Panc1 (cell line): Measurements from ENCODE around the gene AP3D1. TPM values are rescaled to one million over a fixed set of nuclear protein-coding genes. Genes with fewer than 3 reads are reported as not detected.

ENCODE experiments used
- ATAC-seq: fragments of 200-7000 bp; cut with Tn5 transposase; 2 replicates; pipeline ENCODE4 v1.9.1; 2020; ENCODE audit warnings: mild to moderate bottlenecking, moderate library complexity
- BruUV-seq: library from RNA; stranded (reverse); fragments of 400-500 nt; replicated peaks from 2 replicates; lab custom pipeline; 2021; lab: Mats Ljungman, UMichigan
- CTCF ChIA-PET: fragments of 300-600 bp; sonication (Branson Sonifier 250); formaldehyde crosslinking; loops from one replicate; lab custom pipeline; 2022; ENCODE audit warnings: antibody characterized with exemption; lab: Charles Lee
- POLR2A ChIA-PET: fragments of 300-600 bp; sonication (Branson Sonifier 250); formaldehyde crosslinking; loops from one replicate; lab custom pipeline; 2022; ENCODE audit warnings: antibody characterized with exemption; lab: Charles Lee
- DNase-seq: peaks from one replicate; pipeline ENCODE4 v3.0.0-alpha.2; 2010; ENCODE audit warnings: low read depth, low spot score
- H3K27ac ChIP-seq: 2 replicates; pipeline ENCODE4 v1.5.1; 2011; ENCODE audit warnings: mild to moderate bottlenecking, low read length, inconsistent platforms
- H3K27me3 ChIP-seq: fragments of 200-500 bp; sonication (Bioruptor generic); 2 replicates; pipeline ENCODE4 v1.6.0; 2014; ENCODE audit warnings: low read length, inconsistent platforms; ENCODE audit not compliant: control insufficient read depth, insufficient read depth
- H3K36me3 ChIP-seq: fragments of 200-500 bp; sonication (Bioruptor generic); 2 replicates; pipeline ENCODE4 v1.5.1; 2014; ENCODE audit warnings: inconsistent platforms, mild to moderate bottlenecking, low read length, moderate library complexity; ENCODE audit not compliant: control insufficient read depth, insufficient read depth
- H3K4me1 ChIP-seq: 2 replicates; pipeline ENCODE4 v1.5.1; 2011; ENCODE audit warnings: inconsistent platforms, mild to moderate bottlenecking, low read length, moderate library complexity; ENCODE audit not compliant: control insufficient read depth, insufficient read depth
- H3K4me3 ChIP-seq, 2 experiments: 2 replicates each; pipeline ENCODE4 v1.5.1; 2011 to 2012; ENCODE audit warnings: low read depth in 2 of 2, low read length in 2 of 2, mild to moderate bottlenecking in 2 of 2, inconsistent platforms in 1 of 2, moderate library complexity in 1 of 2
- H3K9me3 ChIP-seq: fragments of 200-500 bp; sonication (Bioruptor generic); 2 replicates; pipeline ENCODE4 v1.5.1; 2014; ENCODE audit warnings: low read depth, mild to moderate bottlenecking, inconsistent platforms, low read length, moderate library complexity; ENCODE audit not compliant: control insufficient read depth, insufficient read depth
- POLR2AphosphoS5 ChIP-seq: IDR thresholded peaks from 2 replicates; pipeline ENCODE4 v1.6.1; 2012; ENCODE audit warnings: mild to moderate bottlenecking, low read depth, low read length, moderate library complexity
- SIN3A ChIP-seq: IDR thresholded peaks from 2 replicates; pipeline ENCODE4 v1.6.1; 2012; ENCODE audit warnings: low read depth, mild to moderate bottlenecking, low read length, moderate library complexity, borderline replicate concordance; ENCODE audit not compliant: insufficient read depth
- TCF7L2 ChIP-seq: IDR thresholded peaks from 2 replicates; pipeline ENCODE4 v1.6.1; 2011; ENCODE audit warnings: mild to moderate bottlenecking, low read depth, low read length, inconsistent platforms
- in situ Hi-C: cut with HindIII; loops from 2 replicates; pipeline ENCODE4 v1.10.0; 2016; ENCODE audit warnings: low sequenced_read_pairs, low pct_unique_long_range_greater_than_20kb
- intact Hi-C: fragments of 100-400 bp; cut with micrococcal nuclease; formaldehyde crosslinking; loops from one replicate; pipeline ENCODE4 v1.10.0; 2022; ENCODE audit not compliant: unreplicated experiment
- total RNA-seq: library from RNA; stranded (reverse); gene quantifications from one replicate; pipeline ENCODE4 v1.2.1, GENCODE V29; 2021; ENCODE audit not compliant: unreplicated experiment
- TF ChIP-seq, protein P1 (sequence below): fragments of 450-650 bp; IDR thresholded peaks from 2 replicates; pipeline ENCODE4 v1.5.1; 2017; ENCODE audit warnings: mild to moderate bottlenecking
- TF ChIP-seq, protein P2 (sequence below), 2 experiments: IDR thresholded peaks; 2 replicates each; pipeline ENCODE4 v1.6.1; 2011 to 2012; ENCODE audit warnings: low read depth in 2 of 2, control low read depth in 1 of 2, low read length in 1 of 2, mild to moderate bottlenecking in 1 of 2, moderate library complexity in 1 of 2; ENCODE audit not compliant: insufficient read depth in 1 of 2

The AP3D1 gene
- total RNA-seq, 1 experiment from 2014 or later: 167 TPM

DNA sequence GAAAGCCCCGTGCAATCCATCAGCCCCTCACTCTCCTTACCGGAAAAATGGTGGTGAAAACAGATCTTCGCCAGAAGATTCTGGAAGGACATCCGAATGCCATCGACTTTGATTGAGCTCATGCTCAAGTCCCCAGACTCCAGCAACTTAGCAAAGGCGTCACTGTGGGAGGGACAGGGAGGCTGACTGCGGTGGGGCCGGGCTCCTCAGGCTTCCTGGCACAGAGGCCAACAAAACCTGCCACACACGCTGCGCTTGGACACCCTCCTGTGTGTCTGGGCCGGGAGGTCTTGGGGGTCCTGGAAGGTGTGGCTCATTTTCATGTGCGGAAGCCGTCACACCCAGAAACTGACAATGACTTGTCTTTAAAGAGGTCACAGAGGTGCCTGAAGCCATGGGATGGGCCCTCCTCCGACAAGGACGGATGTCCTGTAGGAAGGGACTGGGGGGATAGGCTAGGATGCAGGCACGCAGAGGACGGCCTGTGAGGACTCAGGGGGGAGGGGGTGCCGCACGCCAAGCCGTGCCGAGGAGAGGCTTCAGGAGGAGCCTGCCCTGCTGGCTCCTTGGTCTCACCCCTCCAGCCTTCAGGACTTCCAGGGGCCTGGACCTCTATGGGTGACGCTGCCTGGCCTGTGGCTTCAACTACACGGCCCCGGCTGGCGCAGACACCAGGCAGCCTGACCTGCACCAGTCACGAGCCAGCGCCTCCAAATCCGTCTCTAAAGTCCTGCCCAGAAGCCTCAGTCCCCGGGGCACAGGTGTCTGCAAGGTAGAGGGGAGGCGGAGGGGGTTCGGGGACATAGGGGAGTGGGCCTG, 42.1 kb downstream of the AP3D1 start:
- H3K4me1 ChIP-seq: no peaks in the 10 kb centered on the region
- POLR2A ChIA-PET: no interaction called here

DNA sequence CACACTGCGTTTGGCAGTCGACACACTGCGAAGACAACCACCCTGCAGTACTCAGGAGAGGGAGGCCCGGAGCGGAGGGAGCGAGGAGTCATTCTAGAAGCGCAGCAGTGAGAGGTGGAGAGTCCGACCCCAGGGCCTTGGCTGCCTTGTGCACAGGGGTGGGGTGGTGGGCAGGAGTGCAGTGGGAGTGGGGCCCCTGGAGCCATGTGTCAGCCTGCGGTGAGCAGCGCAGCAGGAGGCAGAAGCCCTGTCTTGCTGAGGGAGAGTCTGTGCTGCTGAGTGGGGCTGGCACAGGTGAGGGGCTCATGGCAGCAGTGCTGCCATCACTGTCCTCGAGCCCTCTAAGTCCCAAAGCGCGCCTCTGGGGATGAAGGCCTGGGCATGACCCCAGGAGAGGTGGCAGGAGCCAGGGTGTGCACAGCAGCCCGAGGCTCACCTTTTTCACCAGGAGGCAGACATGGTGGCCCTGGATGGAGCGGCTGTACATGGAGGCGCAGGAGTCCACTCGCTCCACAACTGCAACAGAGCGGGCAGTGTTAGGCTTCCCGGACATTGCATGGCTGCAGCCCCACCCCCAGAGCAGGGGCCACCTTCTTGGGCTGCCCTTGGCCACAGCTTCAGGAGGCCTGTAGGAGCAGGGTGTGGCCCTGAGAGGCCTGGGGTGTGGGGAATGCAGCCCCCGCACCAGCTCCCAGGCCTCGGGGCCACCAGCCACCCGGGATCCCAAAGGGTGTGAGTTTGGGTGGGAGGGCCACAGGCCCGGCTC, 42.9 kb downstream of the AP3D1 start:
- TF ChIP-seq TCF7L2: no peak
- TF ChIP-seq, protein P1, sequence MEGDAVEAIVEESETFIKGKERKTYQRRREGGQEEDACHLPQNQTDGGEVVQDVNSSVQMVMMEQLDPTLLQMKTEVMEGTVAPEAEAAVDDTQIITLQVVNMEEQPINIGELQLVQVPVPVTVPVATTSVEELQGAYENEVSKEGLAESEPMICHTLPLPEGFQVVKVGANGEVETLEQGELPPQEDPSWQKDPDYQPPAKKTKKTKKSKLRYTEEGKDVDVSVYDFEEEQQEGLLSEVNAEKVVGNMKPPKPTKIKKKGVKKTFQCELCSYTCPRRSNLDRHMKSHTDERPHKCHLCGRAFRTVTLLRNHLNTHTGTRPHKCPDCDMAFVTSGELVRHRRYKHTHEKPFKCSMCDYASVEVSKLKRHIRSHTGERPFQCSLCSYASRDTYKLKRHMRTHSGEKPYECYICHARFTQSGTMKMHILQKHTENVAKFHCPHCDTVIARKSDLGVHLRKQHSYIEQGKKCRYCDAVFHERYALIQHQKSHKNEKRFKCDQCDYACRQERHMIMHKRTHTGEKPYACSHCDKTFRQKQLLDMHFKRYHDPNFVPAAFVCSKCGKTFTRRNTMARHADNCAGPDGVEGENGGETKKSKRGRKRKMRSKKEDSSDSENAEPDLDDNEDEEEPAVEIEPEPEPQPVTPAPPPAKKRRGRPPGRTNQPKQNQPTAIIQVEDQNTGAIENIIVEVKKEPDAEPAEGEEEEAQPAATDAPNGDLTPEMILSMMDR: no peak
- TF ChIP-seq POLR2AphosphoS5: no peak
- TF ChIP-seq, protein P2, sequence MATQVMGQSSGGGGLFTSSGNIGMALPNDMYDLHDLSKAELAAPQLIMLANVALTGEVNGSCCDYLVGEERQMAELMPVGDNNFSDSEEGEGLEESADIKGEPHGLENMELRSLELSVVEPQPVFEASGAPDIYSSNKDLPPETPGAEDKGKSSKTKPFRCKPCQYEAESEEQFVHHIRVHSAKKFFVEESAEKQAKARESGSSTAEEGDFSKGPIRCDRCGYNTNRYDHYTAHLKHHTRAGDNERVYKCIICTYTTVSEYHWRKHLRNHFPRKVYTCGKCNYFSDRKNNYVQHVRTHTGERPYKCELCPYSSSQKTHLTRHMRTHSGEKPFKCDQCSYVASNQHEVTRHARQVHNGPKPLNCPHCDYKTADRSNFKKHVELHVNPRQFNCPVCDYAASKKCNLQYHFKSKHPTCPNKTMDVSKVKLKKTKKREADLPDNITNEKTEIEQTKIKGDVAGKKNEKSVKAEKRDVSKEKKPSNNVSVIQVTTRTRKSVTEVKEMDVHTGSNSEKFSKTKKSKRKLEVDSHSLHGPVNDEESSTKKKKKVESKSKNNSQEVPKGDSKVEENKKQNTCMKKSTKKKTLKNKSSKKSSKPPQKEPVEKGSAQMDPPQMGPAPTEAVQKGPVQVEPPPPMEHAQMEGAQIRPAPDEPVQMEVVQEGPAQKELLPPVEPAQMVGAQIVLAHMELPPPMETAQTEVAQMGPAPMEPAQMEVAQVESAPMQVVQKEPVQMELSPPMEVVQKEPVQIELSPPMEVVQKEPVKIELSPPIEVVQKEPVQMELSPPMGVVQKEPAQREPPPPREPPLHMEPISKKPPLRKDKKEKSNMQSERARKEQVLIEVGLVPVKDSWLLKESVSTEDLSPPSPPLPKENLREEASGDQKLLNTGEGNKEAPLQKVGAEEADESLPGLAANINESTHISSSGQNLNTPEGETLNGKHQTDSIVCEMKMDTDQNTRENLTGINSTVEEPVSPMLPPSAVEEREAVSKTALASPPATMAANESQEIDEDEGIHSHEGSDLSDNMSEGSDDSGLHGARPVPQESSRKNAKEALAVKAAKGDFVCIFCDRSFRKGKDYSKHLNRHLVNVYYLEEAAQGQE (IDR thresholded peaks at IDR 0.05; ENCODE audit: insufficient read depth in 1 of 2, low read depth in 2 of 2, low read length in 1 of 2): no peak
- TF ChIP-seq SIN3A: no peak
- intact Hi-C loops: no loop called here
- Histone ChIP-seq H3K4me1 (no peaks in the 10 kb centered on the region), H3K27me3 (no peaks in the 10 kb centered on the region), H3K4me3 (no peak overlapping the region), H3K27ac (no peak overlapping the region), H3K9me3 (no peaks in the 10 kb centered on the region), H3K36me3 (no peaks in the 10 kb centered on the region; the same call in 1 of the 2 replicates)
- DNase-seq (no peak), ATAC-seq (no peak)
- no TSS peak for BruUV-seq
- ChIA-PET POLR2A (no interaction called here), CTCF (no interaction called here)
- in situ Hi-C loops: no loop called here

More for the DNA sequence above, 42.1 kb downstream of the AP3D1 start:
- CTCF ChIA-PET: interaction anchor here (0.6 kb wide), 1 partner anchor 118 kb away, joined by 3 read pairs; no protein-coding TSS in a partner anchor
- Histone ChIP-seq H3K27ac (no peak overlapping the region), H3K36me3 (no peaks in the 10 kb centered on the region; the same call in 1 of the 2 replicates), H3K27me3 (no peaks in the 10 kb centered on the region), H3K9me3 (no peaks in the 10 kb centered on the region), H3K4me3 (no peak overlapping the region)
- ATAC-seq: no peak
- no peak for DNase-seq
- BruUV-seq: no TSS peak
- TF ChIP-seq SIN3A (no peak), POLR2AphosphoS5 (no peak), TCF7L2 (no peak)
- TF ChIP-seq, protein P2 (IDR thresholded peaks at IDR 0.05; ENCODE audit: insufficient read depth in 1 of 2, low read depth in 2 of 2, low read length in 1 of 2): no peak
- TF ChIP-seq, protein P1: no peak
- in situ Hi-C loops: no loop called here
- intact Hi-C loops: no loop called here
